ENCODE data around the gene MDP1.
A peak's percentile ranks its signal among the peaks of the same experiment; 100 is the strongest.

MDP1 gene

DNA sequence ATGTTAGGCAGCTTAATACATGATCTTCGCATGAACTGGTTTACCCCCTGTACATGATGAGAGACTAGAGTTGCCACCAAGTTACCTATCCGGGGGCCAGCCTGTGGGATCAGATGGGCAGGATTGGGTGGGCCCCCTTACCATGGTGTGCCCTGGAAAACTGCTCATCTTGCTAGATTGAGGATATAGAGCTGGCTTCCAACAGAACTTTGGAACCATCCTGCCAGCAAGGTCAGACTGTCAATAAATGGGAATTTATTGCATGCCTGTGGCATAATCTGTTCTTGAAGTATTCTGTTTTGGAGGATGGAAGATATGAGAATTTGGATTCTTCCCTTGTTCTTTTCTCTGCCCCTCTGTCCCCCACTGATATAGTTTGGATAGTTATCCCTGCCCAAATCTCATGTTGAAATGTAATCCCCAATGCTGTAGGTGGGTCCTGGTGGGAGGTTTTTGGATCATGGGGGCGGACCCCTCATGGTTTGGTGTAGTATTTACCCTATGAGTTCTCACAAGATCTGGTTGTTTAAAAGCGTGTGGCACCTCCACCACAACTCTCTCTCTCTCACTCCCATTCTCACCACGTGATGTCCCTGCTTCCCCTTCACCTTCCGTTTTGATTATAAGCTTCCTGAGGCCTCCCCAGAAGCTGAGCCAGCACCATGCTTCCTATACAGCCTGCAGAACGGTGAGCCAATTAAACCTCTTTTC is 16.9 kb downstream of the MDP1 start:
- peaks cover 9% of the 10 kb centered on the region for H3K4me1 ChIP-seq (ENCODE audit: insufficient read depth, poor library complexity, severe bottlenecking)
- DNase-seq (ENCODE audit: low spot score) (no peak), ATAC-seq (ENCODE audit: low read depth) (no peak)
- H3K27ac ChIP-seq (ENCODE audit: poor library complexity, severe bottlenecking), result no peak overlapping the region
- H3K36me3 ChIP-seq (ENCODE audit: low read depth), result peaks cover 40% of the 10 kb centered on the region
- H3K4me3 ChIP-seq (ENCODE audit: severe bottlenecking), result no peak overlapping the region
- TF ChIP-seq, protein P1, sequence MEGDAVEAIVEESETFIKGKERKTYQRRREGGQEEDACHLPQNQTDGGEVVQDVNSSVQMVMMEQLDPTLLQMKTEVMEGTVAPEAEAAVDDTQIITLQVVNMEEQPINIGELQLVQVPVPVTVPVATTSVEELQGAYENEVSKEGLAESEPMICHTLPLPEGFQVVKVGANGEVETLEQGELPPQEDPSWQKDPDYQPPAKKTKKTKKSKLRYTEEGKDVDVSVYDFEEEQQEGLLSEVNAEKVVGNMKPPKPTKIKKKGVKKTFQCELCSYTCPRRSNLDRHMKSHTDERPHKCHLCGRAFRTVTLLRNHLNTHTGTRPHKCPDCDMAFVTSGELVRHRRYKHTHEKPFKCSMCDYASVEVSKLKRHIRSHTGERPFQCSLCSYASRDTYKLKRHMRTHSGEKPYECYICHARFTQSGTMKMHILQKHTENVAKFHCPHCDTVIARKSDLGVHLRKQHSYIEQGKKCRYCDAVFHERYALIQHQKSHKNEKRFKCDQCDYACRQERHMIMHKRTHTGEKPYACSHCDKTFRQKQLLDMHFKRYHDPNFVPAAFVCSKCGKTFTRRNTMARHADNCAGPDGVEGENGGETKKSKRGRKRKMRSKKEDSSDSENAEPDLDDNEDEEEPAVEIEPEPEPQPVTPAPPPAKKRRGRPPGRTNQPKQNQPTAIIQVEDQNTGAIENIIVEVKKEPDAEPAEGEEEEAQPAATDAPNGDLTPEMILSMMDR (IDR thresholded peaks at IDR 0.05; ENCODE audit: poor library complexity, severe bottlenecking), result no peak
- H3K27me3 ChIP-seq (ENCODE audit: insufficient read depth, poor library complexity, severe bottlenecking), result no peaks in the 10 kb centered on the region
- no peaks in the 10 kb centered on the region for H3K9me3 ChIP-seq (ENCODE audit: severe bottlenecking)

DNA sequence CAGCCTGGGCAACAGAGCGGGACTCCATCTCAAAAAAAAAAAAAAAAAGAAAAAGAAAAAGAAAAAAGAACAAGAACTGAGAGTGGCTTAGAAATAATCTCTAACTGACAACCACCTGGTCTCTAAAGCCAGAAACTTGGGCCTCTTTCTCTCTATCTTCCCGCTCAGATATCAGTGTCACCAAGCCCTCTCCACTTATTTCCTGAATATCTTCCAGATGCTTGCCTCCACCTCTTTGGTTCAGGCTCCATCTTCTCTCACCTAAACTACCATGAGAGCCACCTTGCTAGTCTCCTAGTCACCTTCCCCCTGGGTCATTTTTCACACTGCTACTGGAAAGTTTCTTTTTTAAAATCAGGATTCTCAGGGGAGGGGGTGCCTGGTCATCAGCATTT is 18.8 kb downstream of the MDP1 start:
- Histone ChIP-seq H3K4me1 (ENCODE audit: insufficient read depth, poor library complexity, severe bottlenecking) (peaks cover 9% of the 10 kb centered on the region), H3K36me3 (ENCODE audit: low read depth) (peaks cover 40% of the 10 kb centered on the region), H3K27me3 (ENCODE audit: insufficient read depth, poor library complexity, severe bottlenecking) (no peaks in the 10 kb centered on the region), H3K9me3 (ENCODE audit: severe bottlenecking) (no peaks in the 10 kb centered on the region), H3K4me3 (ENCODE audit: severe bottlenecking) (no peak overlapping the region), H3K27ac (ENCODE audit: poor library complexity, severe bottlenecking) (peak overlapping the region; percentile 76)
- ATAC-seq (ENCODE audit: low read depth) (no peak), DNase-seq (ENCODE audit: low spot score) (no peak)
- TF ChIP-seq, protein P1 (IDR thresholded peaks at IDR 0.05; ENCODE audit: poor library complexity, severe bottlenecking), result no peak

DNA sequence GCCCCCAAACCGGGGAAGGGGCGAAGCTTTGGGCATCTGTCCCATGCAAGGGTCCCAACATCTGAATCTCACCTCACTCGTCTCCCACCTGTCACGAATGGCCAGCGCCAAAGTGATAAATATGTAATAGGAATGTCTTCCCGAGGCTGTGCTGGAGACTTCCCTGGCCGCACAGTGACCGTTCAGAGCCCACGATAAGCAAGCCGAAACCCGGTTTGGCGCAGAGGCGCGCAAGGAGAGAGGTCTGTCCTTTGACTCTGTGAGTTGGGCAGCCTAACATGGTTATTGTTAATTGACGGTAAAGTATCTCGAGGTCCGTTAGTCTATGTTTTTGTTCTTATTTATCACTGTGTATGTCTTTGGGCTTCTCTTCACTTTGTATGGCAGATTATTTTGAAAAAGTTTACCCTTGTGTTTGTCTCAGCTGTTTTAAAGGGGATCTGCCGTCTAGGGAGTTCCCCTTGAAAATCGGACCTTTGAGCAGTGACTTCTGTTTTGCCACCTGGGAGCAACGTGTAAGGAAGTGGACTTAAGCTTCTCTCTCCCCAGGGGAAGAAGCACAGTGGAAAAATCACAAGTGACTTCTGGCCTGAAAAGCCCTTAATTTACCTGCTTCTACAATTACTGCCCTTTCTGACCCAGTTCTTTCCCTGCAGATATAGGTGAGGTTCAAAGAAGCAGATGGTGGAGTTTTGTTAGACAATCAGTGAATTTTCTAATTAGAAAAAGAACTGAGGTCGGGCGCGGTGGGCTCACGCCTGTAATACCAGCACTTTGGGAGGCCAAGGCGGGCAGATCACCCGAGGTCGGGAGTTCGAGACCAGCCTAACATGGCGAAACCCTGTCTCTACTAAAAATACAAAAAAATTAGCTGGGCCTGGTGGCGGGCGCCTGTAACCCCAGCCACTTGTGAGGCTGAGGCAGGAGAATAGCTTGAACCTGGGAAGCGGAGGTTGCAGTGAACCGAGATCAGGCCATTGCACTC is 19.5 kb downstream of the MDP1 start:
- peak; percentile 40 for ATAC-seq (ENCODE audit: low read depth)
- Histone ChIP-seq H3K27me3 (ENCODE audit: insufficient read depth, poor library complexity, severe bottlenecking) (no peaks in the 10 kb centered on the region), H3K36me3 (ENCODE audit: low read depth) (peaks cover 38% of the 10 kb centered on the region), H3K27ac (ENCODE audit: poor library complexity, severe bottlenecking) (peak overlapping the region; percentile 76), H3K4me1 (ENCODE audit: insufficient read depth, poor library complexity, severe bottlenecking) (peaks cover 9% of the 10 kb centered on the region), H3K4me3 (ENCODE audit: severe bottlenecking) (peak overlapping the region; percentile 92), H3K9me3 (ENCODE audit: severe bottlenecking) (no peaks in the 10 kb centered on the region)
- TF ChIP-seq, protein P1 (IDR thresholded peaks at IDR 0.05; ENCODE audit: poor library complexity, severe bottlenecking), result no peak
- no peak for DNase-seq (ENCODE audit: low spot score)

DNA sequence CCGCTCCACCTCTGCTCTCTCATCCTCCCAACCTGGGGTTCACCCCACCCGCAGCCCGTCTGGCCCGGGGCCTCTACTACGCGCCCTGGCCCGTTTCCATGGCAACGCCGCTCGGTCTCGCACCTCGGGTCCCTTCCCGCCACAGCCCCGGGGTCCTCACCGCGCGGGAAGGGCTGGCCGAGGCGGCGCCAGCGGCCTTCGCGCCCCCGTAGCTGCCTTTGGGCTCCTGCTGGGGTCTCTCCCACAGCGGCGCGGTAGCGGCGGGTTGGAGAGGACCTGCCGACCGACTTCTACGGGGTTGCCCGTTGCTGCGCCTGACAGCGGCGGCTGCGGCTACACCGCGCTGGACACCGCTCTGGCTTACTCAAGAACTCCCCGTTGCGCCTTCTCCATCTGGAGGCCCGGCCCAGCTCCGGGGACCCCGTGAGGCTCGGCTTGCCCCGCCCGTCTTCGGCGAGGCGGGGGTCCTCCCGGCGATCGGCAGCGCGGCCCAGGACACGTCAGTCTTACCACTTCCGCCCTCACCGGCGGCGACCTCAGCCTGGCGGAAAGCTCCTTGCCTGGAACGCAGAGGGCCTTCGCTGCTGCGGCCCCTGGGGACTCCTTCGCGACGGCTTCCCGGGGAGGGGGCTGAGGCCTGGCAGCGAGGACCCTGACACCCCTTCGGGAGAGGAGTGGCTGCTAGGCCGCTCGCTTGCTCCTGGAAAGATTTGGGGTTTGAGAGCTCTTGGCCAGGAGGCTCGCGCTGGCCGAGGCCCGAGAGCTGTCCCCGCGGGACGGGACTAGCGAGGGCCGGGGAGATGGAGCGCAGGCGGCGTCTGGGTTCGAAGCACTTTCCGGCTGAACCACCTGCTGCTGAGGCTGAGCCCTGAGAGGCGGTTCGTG is 20.4 kb downstream of the MDP1 start, which contains the start of gene TM9SF1:
TSS of gene TM9SF1 (minus strand) at position 256 of the 885 bp plus-strand sequence. CDS start 422 bp downstream, outside the sequence.
- ATAC-seq (ENCODE audit: low read depth) (peak; percentile 89), DNase-seq (ENCODE audit: low spot score) (peak; percentile 90)

More for the DNA sequence above, 20.4 kb downstream of the MDP1 start, which contains the start of gene TM9SF1:
- peaks cover 9% of the 10 kb centered on the region for H3K4me1 ChIP-seq (ENCODE audit: insufficient read depth, poor library complexity, severe bottlenecking)
- peak within 1 kb of the TSS; percentile 92 for H3K4me3 ChIP-seq (ENCODE audit: severe bottlenecking)
- no peaks in the 10 kb centered on the region for H3K9me3 ChIP-seq (ENCODE audit: severe bottlenecking)
- H3K27me3 ChIP-seq (ENCODE audit: insufficient read depth, poor library complexity, severe bottlenecking), result no peaks in the 10 kb centered on the region
- peak within 1 kb of the TSS; percentile 76 for H3K27ac ChIP-seq (ENCODE audit: poor library complexity, severe bottlenecking)
- H3K36me3 ChIP-seq (ENCODE audit: low read depth), result peaks cover 34% of the 10 kb centered on the region
- TF ChIP-seq, protein P1 (IDR thresholded peaks at IDR 0.05; ENCODE audit: poor library complexity, severe bottlenecking), result no peak
